Thyroid gland (tissue), 4 donors: ENCODE measurements around the gene TAOK3. TPM values are rescaled to one million over a fixed set of nuclear protein-coding genes. Genes with fewer than 3 reads are reported as not detected.

Source experiments
- DNase-seq, 2 donors: peaks; one replicate each; pipeline ENCODE4 v3.0.0-alpha.2; 2019
- H3K27ac ChIP-seq, 3 donors: fragments of 200-600 bp; sonication (generic); 1 replicate in 2 of 3; 2 replicates in 1 of 3; pipeline ENCODE4 v1.5.1; 2016 to 2019; ENCODE audit warnings: mild to moderate bottlenecking in 1 of 3, moderate library complexity in 1 of 3
- H3K27me3 ChIP-seq: fragments of 200-600 bp; sonication (generic); one replicate; pipeline ENCODE4 v1.5.1; 2019
- H3K36me3 ChIP-seq, 2 donors: fragments of 200-600 bp; sonication (generic); one replicate each; pipeline ENCODE4 v1.5.1; 2016 to 2019
- H3K4me1 ChIP-seq, 2 donors: fragments of 200-600 bp; sonication (generic); one replicate each; pipeline ENCODE4 v1.5.1; 2017 to 2019
- H3K4me3 ChIP-seq, 3 donors: fragments of 200-600 bp; sonication (generic); replicated peaks in 1 of 3; 1 replicate in 2 of 3; 2 replicates in 1 of 3; pipeline ENCODE4 v1.5.1; 2016; ENCODE audit warnings: mild to moderate bottlenecking in 1 of 3
- H3K9me3 ChIP-seq: fragments of 200-600 bp; sonication (generic); one replicate; pipeline ENCODE4 v1.5.1; 2017
- CTCF ChIP-seq, 6 experiments: fragments of 200-600 bp in 3 of 6; fragments of 450-650 bp in 3 of 6; sonication (generic) in 3 of 6; IDR thresholded peaks; one replicate each; pipeline ENCODE4 v1.5.1; 2016 to 2019; ENCODE audit warnings: antibody characterized with exemption in 6 of 6, mild to moderate bottlenecking in 2 of 6, inconsistent platforms in 1 of 6, moderate library complexity in 1 of 6
- POLR2A ChIP-seq, 2 donors: fragments of 450-650 bp; IDR thresholded peaks; one replicate each; pipeline ENCODE4 v1.6.1; 2017; ENCODE audit warnings: antibody characterized with exemption in 2 of 2, mild to moderate bottlenecking in 2 of 2, moderate library complexity in 1 of 2
- WGBS, 2 donors: methylation state at CpG; one replicate each; pipeline ENCODE4 v1.1.5; 2017; 5-methylcytosine and 5-hydroxymethylcytosine counted together
- intact Hi-C: fragments of 100-400 bp; cut with DNase I; formaldehyde crosslinking; loops from one replicate; pipeline ENCODE4 v1.15.1; 2023
- total RNA-seq, 4 donors: library from RNA; depleted of rRNA; stranded (reverse); fragments of >200 nt; gene quantifications; one replicate each; pipeline ENCODE4 v1.2.3, GENCODE V29; 2016

Gene TAOK3
- total RNA-seq, 4 donors from 2014 or later = 38.4 to 65.3 (median 50.2) TPM

GRCh38 chr12:118376089-118377020, 3.6 kb upstream of the TAOK3 start, which contains the start of gene SUDS3:
Gene SUDS3, plus strand, starts transcription at chr12:118376555. Its CDS starts 137 bp downstream, at chr12:118376692.
- TF ChIP-seq POLR2A (IDR thresholded peaks at IDR 0.05) (peak in 1 of 2 donors; percentile 76), CTCF (IDR thresholded peaks at IDR 0.05) (peak; percentile 94 to 99 (median 97))
- Histone ChIP-seq H3K9me3 (no peaks in the 10 kb centered on the region), H3K27ac (peak within 1 kb of the TSS; percentile 95 to 97 (median 97)), H3K4me3 (peak within 1 kb of the TSS; percentile 61 to 93 (median 89)), H3K4me1 (peaks cover 14 to 23% of the 10 kb centered on the region in 2 donors), H3K36me3 (peaks cover 6 to 12% of the 10 kb centered on the region in 2 donors), H3K27me3 (no peaks in the 10 kb centered on the region)
- 0 to 1% methylated on average over 28 to 43 of the region's 102 CpGs for WGBS, 2 donors
- intact Hi-C loops = loop anchor here (5.0 kb wide), 1 partner anchor 194 kb away; no protein-coding TSS in a partner anchor
- peak; percentile 92 to 93 for DNase-seq

DNA sequence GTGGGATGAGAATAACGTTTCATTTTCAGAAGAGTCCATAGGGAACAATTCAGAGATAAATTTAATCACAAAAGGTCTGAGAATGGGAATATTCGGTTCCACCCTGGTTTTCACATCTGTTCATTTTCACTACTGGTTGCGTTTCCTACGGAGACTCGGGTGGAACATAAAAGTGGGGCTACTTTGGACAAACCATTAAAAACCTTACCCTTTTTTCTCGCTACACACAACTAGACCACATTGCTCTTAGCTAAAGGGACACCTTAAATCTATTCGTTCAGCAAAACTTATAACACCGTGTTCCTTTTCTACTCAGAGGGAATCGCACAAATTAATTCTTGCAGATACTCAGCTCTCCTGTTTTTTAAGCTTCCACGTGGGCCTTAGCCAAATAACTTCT, 2.6 kb upstream of the TAOK3 start:
- H3K27ac ChIP-seq = peak overlapping the region; percentile 95 to 97 (median 97)
- no peaks in the 10 kb centered on the region for H3K27me3 ChIP-seq
- TF ChIP-seq POLR2A (IDR thresholded peaks at IDR 0.05) (no peak), CTCF (IDR thresholded peaks at IDR 0.05) (no peak)
- H3K9me3 ChIP-seq = no peaks in the 10 kb centered on the region
- H3K4me1 ChIP-seq = peaks cover 22 to 31% of the 10 kb centered on the region in 2 donors
- 68 to 72% methylated on average over 10 of the region's 10 CpGs for WGBS, 2 donors
- no peak for DNase-seq
- peaks cover 0 to 4% of the 10 kb centered on the region in 2 donors for H3K36me3 ChIP-seq
- intact Hi-C loops = loop anchor here (5.0 kb wide), 1 partner anchor 193 kb away; no protein-coding TSS in a partner anchor
- no peak overlapping the region for H3K4me3 ChIP-seq

DNA sequence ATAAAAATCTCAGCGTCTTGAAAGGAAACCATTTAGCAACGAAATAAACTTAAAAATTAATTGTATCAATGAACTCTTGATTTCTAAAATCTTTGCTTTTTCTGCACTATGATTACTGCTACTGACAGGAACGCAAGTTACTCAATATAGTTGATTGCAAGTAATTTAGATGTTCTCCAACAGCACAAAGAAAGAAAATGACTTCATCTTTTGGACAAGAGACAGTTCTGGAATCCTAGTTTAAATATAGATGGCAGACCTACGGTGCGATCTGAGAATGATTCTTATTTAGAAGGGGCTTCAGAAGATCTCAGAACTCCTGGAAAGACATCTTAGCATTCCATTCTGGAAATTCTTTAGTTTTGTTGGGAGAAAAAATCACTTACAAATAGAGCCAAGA, 2.2 kb upstream of the TAOK3 start:
- TF ChIP-seq CTCF (IDR thresholded peaks at IDR 0.05) = no peak
- no peak for TF ChIP-seq POLR2A (IDR thresholded peaks at IDR 0.05)
- WGBS, 2 donors = 77 to 86% methylated on average over 5 of the region's 5 CpGs
- Histone ChIP-seq H3K27me3 (no peaks in the 10 kb centered on the region), H3K36me3 (no peaks in the 10 kb centered on the region), H3K4me1 (peaks cover 22 to 35% of the 10 kb centered on the region in 2 donors), H3K9me3 (no peaks in the 10 kb centered on the region), H3K4me3 (no peak overlapping the region), H3K27ac (peak overlapping the region in 1 of 3 donors; percentile 97)
- intact Hi-C loops = loop anchor here (5.0 kb wide), 1 partner anchor 193 kb away; no protein-coding TSS in a partner anchor
- no peak for DNase-seq

GRCh38 chr12:118374126-118374725, 1.5 kb upstream of the TAOK3 start:
- TF ChIP-seq CTCF (IDR thresholded peaks at IDR 0.05) (no peak), POLR2A (IDR thresholded peaks at IDR 0.05) (no peak)
- Histone ChIP-seq H3K4me3 (no peak overlapping the region), H3K36me3 (no peaks in the 10 kb centered on the region), H3K9me3 (no peaks in the 10 kb centered on the region), H3K27ac (peak overlapping the region in 1 of 3 donors; percentile 97), H3K4me1 (peaks cover 22 to 36% of the 10 kb centered on the region in 2 donors), H3K27me3 (no peaks in the 10 kb centered on the region)
- WGBS, 2 donors = 92 to 94% methylated on average over 14 of the region's 14 CpGs
- no peak for DNase-seq
- intact Hi-C loops = no loop called here
